HG03159 (cell line): ENCODE measurements around the gene PDE10A.
A peak's percentile ranks its signal among the peaks of the same experiment; 100 is the strongest.

ENCODE experiments used
- ATAC-seq: cut with Tn5 transposase; IDR thresholded peaks from one replicate; pipeline ENCODE4 v1.9.1; 2021; ENCODE audit warnings: mild to moderate bottlenecking, moderate library complexity; ENCODE audit not compliant: unreplicated experiment

PDE10A gene

GRCh38 chr6:165662749-165663376 lies at the start of gene PDE10A:
PDE10A (minus strand) TSS chr6:165663241; CDS start chr6:165662811, 430 bp downstream.
- no peak for ATAC-seq

GRCh38 chr6:165708985-165709576 lies 46.0 kb upstream of the PDE10A start:
- ATAC-seq, result no peak

GRCh38 chr6:165707067-165707853 lies 44.2 kb upstream of the PDE10A start:
- no peak for ATAC-seq

DNA sequence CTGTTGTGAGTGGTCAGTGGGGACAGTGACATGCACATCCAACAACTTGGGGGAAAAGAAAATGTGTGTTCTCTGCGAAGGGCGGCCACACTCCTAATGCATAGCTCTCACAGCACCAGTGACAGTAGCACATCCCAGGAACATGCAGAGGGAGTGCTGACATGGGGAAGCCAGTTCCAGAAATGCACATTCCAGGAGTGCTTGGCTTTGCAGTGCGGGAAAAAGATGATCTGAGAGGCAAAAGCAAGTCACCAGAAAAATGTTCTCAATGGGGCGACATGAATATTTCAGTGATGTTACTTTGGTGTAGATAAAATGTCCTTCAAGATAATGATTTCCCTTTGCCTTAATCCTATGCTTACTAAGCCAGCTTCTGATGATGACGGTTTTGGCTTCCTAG lies 42.9 kb upstream of the PDE10A start:
- ATAC-seq, result no peak

- ATAC-seq, result peak; percentile 55
These were observed 41.2 kb upstream of the PDE10A start for GRCh38 chr6:165704045-165704748.

DNA sequence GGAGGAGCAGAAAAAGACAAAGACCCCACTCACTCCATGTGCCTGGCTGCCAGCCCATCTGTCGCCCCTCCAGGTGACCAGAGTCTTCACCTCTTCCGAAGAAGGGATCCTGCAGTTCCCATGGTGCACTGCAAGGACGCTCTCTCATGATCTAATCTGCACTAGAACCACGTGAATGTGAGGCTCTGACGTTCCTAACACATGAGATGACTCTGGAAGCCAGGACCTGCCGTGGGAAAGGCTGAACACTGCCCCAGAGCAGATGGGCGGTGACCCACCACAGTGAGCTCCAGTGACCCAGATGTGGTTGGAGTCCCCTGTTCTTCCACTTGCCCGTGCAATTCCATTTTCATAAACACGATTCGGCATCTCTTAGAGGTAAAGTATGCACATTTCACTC lies 39.6 kb upstream of the PDE10A start:
- no peak for ATAC-seq

GRCh38 chr6:165701564-165702354 lies 38.7 kb upstream of the PDE10A start:
- ATAC-seq, result peak; percentile 72

- no peak for ATAC-seq
These were observed 38.0 kb upstream of the PDE10A start for GRCh38 chr6:165701005-165701404.

GRCh38 chr6:165698868-165699267 lies 35.8 kb upstream of the PDE10A start:
- no peak for ATAC-seq

DNA sequence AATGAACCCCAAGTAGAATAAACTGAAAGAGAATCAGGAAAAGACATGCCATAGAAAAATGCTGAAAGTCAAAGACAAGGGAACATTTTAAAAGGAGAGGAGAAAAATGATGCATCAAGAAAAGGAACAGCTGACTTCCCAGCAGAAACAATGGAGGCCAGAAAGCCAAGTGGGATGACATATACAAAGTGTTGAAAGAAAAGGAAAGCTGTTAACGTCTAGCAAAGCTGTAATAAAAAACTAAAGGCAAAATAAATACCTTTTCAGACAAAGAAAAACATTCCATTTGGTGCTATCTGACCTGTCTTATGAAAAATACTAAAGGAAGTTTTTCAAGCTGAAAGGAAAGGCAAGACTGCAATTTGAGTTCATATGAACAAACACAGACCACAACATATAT lies 34.1 kb upstream of the PDE10A start:
- ATAC-seq, result no peak

- no peak for ATAC-seq
These were observed 32.9 kb upstream of the PDE10A start for GRCh38 chr6:165695722-165696515.

- no peak for ATAC-seq
These were observed 31.3 kb upstream of the PDE10A start for GRCh38 chr6:165694296-165694695.

- no peak for ATAC-seq
These were observed 29.1 kb upstream of the PDE10A start for GRCh38 chr6:165692106-165692653.

GRCh38 chr6:165689699-165690098 lies 26.7 kb upstream of the PDE10A start:
- no peak for ATAC-seq

DNA sequence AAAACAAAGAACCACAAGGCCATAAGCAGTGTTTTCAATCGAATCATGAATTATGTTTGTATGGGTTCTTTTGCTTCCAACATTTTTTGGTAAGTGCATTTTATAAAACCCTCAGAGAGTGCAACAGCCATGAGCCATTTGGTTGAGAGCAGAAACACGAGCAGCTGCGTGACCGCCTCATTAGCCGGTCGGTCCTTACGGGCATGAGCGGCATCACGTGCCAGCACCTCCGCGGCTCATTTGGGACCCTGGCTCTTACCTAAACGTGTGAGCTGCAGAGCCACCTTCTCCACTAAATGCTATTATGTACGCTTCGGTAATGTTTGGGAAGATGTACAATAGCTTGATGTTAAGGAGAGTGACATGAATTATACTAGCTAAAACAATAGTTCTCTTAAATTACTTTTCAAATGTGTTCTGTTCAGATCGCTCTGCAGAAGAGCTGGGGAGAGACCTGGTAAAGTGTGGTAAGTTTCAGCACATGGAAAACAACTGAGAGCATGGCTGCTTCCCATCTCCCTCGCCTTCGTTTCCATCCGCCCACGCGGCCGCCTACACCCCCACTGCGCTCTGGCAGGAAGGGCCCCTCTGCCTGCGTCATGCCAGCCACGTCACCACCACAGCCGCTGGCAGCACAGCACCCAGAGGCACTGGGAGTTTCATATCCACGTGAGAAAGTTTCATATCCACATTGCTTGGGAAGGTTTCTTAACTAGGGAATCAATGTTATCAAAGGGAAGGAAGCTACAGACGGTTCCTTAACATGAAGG lies 23.7 kb upstream of the PDE10A start:
- no peak for ATAC-seq

DNA sequence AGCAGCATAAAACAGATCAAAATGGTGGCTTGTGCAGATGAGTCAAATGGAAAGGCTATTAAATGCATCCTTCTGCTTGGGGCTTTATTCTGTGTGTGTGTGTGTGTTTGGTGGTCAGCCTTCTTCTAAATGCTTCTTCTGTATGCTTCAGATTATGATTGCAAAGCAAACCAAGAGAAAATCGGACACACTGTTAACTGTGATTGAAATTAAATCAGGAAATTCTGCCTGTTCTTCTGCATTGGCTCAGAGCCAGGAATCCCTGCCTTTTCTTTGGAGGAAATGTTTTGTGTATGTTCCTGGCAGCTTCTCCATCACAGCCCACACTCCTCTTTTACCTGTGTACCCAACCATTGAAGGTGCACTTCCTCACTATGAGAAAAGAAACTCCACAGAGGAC lies 22.3 kb upstream of the PDE10A start:
- no peak for ATAC-seq

DNA sequence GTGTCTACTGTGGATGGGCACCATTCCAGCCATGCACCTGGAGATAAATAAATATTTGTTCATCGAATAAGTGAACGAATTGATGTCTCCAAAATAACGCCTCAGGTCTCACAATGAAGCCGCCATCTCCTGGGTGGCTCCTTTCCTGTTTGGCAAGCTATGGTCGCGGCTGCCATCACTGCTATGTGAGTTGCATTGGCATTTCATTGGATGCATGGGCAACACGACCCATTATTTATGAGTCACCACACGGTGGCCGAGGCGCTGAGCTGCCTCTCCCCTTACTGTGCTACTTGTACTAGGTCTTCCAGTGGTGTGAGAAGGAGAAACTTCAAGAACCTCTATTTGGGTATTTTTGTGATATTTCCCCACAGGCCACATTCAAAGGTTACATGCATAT lies 21.3 kb upstream of the PDE10A start:
- no peak for ATAC-seq

DNA sequence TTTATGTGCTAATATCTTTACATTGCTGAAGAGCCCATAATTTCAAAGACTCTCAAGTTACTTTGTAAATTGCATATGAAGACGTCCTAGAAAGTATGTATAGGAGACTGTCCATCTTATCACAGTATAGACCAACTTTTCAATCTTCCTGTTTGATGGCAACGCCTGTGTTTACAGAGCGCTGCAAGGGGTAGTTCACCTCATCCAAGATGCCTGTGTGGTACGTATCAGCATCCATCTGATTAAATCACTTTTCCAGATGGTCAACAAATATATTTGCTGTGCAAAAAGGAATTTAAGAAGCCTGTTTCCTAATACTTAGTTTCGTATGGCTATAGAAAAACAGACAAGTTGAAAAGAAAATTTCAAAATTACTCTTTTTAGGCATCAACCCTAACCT lies 17.9 kb upstream of the PDE10A start:
- ATAC-seq, result no peak

- ATAC-seq, result no peak
These were observed 16.3 kb upstream of the PDE10A start for GRCh38 chr6:165679326-165679725.
